H4 (cell line): ENCODE measurements around the gene MS4A7. TPM values are rescaled to one million over a fixed set of nuclear protein-coding genes. Genes with fewer than 3 reads are reported as not detected.
"Not testable (repeated sequence)": the region's sequence is repeated elsewhere in the genome, so short reads cannot be mapped to it uniquely, and the experiment has no call there.

Experiments
- DNase-seq: peaks from one replicate; pipeline ENCODE4 v3.0.0-alpha.2; 2015; ENCODE audit warnings: low spot score
- total RNA-seq: library from RNA; depleted of rRNA; stranded (reverse); fragments of >200 nt; shearing (Covaris generic); gene quantifications from 2 replicates; pipeline ENCODE4 v1.2.3, GENCODE V29; 2014; rRNA removed

Gene MS4A7, protein sequence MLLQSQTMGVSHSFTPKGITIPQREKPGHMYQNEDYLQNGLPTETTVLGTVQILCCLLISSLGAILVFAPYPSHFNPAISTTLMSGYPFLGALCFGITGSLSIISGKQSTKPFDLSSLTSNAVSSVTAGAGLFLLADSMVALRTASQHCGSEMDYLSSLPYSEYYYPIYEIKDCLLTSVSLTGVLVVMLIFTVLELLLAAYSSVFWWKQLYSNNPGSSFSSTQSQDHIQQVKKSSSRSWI
- not detected in 2 replicates for total RNA-seq

DNA sequence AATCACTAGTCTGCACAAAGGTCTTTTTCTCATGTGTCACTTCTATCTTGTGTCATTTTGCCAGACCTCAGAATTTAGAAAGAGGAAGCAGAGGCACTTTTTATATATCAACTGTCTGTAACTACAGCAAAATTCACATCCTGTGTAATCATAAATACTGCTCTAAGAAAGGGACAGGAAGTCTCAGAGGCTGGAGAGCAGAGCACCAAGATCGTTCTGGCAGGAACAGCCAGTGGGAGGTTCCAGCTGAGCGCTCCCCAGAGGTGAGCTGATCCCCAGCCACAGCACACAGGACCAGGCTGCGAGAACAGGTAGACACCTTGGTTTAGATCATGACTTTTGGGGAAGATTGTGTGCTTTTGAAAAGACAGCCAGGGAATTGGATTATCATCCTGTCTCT, at the start of gene MS4A7:
Gene MS4A7, plus strand, starts transcription at position 179 of the 400 bp plus-strand sequence. CDS start 4,610 bp downstream, outside the sequence.
- DNase-seq: no peak

DNA sequence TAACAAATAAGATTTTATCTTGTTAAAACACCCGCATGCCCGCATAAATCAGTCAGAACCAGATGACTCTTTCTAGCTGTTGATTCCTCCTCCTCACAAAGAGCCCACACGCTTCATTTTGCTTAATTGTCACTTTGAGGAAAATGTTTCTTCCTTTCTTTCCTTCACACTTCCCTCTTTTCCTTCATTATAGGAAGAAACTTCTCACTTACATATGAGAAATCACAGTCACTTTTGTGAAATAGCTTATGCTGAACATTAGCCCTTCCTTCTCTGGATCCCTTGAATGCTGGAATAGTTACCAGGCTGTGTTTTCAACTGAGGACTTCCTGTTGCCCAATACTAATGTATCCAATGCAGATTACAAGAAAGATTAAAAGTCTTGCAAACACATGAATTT, 45.5 kb upstream of the MS4A7 start:
- no peak for DNase-seq

DNA sequence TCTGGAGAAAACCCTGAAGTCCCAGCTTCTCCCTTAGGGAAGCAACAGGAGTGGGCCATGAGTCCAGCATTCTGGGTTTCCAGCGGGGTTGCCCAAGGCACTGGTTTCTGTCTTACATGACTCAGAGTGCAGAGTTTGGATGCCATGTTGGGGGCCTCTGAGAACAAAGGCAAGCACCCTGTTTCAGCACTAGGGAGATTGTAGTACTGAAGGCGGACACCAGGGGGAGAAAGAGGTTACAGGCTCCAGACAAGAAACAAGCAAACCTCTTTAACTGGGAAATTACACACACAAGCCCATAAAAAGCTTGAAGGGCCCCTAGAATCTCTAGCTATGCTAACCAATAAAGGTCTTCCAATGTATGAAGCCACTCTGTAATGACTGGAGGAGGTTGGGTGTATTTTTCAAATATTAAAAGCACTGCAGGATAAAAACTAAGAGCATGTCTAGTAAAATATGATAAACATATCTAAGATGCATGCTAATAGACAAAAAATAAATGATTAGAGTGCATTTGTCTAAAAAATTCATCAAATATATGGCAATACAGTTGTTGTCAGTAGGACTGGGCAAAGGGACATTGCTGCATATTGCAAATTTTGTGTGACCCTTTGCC, 44.2 kb upstream of the MS4A7 start:
- peak; percentile 37 for DNase-seq

DNA sequence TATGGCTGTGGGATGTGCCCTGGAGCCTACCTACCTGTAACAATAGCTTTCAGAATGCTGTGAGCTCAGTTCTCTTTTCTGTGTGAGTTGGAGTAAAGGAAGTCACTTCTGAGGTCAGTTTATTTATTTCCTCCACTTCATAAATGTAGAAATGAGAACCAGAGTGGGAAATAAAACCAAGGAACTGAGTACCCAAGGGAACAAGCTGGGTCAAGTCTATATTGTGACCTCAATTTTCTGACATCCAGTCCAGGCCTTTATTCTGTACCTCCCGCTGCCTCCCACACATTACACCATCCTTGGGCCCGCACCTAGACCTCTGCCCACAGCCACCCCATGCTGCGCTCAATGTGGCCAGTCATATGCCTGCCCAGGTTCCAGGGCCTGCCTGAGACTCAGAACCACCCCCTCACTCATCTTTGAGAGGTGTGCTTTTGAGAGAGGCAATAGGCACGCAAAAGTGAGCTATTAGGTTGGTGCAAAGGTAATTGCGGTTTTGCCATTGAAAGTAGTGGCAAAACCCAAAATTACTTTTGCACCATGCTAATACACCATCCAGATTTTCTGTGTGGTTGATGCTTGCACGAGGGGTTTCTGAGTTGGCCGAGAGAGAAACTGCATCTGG, 41.5 kb upstream of the MS4A7 start:
- no peak for DNase-seq

DNA sequence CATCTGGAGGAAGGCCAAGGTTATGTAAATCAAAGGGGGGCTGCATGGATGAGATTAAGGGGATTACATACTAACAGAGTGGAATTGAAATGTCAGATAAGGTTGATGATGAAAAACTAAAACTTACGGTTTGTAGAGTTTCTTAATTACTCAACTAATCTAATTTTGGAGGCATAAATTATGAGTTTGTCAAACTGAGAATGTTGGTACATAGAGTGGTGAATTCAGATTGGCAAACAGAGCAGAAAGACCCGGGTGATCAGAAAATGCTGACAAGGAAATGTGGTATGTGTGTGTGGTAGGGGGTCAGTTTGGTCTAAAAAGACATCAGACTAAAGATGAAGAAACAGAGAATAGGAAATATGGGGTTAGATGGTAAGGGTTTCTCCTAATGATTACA, 40.3 kb upstream of the MS4A7 start:
- no peak for DNase-seq

DNA sequence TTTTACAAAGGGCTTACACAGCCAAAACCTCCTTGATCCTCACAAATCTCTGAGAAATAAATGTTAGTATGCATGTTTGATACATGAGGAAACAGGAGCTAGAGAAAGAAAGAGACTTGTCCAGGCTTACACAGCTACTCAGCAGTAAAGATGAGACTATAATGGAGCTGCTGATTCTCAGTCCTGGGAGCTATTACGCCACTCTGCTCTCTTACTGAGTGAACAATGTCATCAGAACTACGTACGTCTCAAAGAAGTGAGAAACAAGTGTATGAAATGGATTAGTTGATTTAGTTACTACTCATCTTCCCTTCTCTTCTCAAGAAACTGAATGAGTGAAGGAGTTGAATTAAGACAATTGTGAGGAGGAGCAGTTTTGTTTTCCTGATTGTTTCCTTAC, 39.0 kb upstream of the MS4A7 start:
- DNase-seq: no peak

DNA sequence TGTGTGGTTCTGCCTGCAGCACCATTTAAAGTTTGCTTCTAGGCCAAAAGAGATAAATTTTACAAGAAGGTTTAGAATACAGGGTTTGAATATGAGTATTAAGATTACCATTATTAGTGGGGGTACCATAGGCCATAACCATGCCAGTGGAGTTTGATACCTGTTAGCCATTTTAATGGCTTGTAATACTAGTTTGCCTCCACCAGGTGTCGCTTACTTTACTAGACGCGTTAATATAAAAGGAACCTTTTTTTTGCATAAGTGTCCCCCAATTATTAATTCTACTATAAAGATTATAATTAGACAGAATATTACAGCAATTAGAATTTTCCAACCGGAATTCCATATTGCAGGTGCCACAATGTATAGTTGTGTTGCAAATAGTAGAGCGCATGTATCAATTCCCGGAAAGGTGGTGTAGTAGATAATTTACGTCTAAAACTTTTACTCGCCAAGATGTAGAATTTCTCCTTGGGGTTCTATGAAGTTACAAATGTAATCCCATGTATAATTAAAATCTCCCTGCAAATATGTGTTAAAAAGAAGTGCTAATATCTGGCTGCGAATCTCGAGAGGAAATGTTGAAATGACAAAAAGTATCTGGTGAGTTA, 35.1 kb upstream of the MS4A7 start:
- no peak for DNase-seq

DNA sequence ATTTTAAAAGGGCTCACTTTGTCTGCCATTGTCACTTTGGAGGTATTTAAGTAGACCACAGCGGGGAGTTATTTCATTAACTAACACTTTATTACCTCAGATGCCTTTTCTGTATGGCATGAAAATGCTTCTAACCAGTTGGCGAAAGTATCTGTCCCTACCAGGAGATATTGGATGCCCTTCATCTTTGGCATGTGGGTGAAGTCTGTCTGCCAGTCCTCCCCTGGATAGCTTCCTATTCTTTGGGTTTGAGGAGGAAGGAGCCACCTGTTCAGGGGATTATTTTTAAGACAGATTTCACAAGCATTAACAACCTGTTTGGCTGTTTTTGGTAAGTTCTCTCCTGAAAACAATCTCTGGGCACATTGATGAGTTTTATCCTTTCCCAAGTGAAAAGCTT, 34.2 kb upstream of the MS4A7 start:
- DNase-seq: no peak

DNA sequence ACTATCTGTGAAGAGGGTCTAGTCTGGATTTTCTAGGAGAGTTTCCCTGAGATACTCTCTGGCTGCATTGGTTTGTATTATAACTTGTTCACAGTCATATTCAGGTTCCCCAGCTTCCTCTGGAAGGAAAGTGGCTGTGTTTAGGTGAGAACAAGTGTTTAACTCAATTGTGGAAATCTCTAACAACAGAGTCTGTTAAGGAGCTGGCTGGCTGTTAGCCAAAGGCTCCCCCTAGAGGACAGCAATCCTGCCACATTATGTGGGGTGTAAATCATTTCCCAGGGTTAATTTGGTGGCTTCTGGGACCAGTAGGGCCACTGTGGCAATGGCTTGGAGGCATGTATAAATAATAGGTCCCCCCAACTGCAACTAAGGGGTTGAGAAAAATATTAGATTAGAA, 32.8 kb upstream of the MS4A7 start:
- no peak for DNase-seq

DNA sequence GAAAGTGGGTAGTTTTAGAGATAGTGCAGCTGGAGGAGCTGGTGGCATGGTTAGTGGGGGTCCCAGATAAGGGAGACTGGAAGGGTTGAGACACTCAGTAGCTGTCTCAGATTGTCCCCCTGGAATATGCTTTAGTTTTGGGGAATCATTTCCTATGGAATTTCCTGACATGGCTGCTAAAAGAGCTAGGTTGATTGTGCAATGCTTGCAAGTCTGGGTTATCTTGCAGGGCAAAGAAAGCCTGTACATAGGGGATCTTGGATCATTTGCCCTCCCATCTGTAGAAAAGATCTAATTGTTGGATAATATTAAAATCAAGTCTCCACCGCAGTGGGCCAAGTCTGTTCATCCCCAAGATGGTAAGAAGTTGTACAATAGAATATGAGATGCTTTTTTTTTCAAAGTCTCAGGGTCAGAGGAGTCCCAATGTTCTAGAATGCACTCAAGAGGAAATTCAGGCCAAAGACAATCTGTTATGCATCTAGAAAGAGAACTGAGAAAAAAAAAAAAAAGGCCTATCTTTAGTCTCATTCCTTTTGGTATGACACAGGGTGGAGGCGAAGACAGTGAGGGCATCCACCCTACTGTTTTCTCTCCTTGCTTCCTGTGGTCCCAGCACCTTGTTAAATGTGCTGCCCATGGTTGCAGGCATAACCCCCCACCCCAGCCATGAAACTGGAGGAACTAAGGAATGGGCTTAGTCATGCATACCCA, 31.1 kb upstream of the MS4A7 start:
- no peak for DNase-seq

DNA sequence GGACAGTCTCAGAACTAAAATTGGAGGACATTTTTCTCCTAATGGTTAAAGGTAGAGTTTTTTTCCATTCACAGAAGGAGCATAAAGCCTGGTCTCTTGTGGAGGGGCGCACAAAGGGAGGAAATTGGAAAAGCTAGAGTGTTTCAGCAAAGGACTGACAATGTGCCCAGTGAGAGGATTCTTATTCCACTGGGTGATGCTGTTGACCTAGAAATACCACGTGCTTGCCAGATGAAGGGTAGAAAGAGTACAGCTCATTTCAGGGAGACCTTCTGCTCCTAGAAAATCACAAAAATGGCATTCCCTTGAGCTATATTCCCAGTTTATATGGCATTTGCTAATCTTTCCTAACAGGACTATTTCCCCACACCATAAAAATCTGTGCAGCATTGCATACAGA, 30.2 kb upstream of the MS4A7 start:
- DNase-seq: no peak

DNA sequence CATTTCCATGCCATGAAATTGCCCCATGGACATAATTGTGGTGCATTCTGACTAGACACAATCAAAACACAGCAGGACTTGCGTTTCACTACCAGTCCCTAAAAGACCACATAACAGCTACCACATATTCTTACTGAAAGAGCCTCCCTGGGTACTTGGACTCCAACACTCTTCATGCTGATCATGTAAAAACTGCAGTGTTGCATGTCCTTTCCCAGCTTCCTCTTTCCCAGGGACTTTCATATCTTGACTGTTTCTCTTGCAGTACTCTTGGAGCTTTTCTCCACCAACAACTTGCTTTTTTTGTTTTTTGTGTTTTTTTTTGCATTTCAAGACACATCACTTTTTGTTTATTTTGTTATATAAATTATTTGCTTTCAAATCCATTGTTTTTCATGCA, 28.3 kb upstream of the MS4A7 start:
- no peak for DNase-seq

DNA sequence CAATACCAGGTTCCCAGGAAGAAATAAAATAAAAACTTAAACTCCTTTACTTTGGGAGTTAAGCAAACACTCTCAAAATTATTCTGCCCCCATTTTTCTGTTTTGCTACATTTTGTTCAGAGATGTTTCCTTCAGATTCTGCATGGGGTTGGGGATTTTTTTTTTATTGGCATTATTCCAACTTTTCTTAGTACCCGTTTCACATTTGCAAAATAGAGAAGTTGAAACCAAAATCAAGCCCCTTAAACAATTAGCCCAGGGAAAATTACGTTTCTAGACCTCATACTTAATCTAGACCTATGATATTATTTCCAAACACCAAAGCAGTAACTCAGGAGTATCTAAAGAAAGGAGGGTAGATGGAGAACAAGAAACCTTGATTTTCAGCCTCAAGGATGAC, 20.6 kb upstream of the MS4A7 start:
- no peak for DNase-seq

DNA sequence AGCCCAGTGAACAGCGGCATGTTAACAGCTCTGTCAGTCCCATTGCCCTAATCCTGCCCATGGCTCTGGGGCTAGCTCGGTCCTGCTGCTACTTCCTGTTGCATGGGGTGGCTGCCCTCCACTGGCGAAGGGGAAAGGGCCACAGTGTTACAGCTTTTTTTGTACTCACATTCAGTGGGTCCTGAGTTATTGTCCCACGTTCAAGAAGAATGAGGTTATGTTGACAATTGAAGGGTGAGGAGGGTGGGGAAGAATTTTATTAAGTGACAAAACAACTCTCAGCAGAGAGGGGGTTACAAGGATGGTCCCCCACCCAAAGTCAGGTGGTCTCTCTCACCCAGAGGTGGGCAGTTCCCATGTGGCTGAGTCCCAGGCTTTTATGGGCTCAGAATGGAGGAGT, 17.7 kb upstream of the MS4A7 start:
- no peak for DNase-seq

DNA sequence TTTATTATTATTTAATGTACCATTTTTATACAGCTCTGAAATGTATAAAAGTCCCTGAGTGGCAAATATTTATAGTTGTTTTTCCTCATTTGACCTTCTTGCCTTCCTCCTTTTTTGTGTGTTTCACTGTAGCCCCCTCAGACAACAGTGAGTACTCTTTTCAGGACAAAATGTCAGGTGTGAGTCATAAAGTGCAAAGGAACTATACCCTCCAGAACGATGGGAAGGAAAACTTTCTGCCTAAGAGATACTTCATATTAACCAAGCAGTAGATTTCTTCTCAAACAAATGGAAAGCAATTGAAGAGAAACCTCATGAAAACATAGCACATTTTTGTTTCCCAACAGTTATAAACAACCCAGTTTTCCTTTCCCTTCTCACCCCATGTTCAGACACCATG, 16.1 kb upstream of the MS4A7 start:
- DNase-seq: no peak

DNA sequence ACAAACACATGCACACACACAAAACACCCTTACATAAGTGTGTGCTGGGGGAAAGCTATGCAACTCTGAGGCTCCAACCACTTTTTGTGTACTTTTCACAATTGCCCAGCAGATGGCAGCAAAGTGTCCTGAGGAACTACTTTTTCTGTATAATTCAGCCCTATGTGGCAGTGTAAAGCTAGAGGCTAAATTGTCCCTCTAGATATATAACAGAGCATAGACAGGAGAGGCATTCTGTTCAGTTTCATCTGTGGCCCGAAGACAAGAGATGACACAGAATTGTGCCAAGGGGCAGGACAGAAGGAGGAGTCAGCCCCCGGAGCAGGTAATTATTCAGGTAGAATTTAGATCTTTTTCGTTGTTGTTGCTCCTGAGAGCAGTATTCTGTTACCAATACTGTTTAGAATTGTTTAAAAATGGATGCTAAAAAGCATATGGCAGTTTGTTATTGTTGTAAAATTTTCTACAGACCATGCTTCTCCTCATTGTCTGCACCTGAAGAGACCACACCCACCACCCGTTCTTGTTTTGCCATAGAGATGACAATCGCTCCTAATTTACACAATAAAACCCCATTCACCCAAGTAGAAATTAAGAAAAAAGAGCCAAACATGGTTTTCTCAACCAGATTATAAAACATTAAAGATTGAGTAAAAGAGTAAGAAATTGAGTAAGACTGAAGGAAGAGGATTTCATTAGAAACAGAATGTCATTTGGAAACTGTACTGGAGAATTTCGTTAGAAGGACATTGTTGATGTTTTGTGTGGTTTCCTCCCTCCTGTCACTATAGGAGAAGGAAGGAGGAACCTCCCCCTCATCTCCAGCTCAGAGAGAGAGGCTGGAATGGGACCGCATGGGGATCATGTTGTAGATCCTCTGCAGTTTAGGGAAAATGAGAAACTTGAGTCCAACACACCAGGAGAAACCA, 14.5 kb upstream of the MS4A7 start:
- peak; percentile 49 for DNase-seq

DNA sequence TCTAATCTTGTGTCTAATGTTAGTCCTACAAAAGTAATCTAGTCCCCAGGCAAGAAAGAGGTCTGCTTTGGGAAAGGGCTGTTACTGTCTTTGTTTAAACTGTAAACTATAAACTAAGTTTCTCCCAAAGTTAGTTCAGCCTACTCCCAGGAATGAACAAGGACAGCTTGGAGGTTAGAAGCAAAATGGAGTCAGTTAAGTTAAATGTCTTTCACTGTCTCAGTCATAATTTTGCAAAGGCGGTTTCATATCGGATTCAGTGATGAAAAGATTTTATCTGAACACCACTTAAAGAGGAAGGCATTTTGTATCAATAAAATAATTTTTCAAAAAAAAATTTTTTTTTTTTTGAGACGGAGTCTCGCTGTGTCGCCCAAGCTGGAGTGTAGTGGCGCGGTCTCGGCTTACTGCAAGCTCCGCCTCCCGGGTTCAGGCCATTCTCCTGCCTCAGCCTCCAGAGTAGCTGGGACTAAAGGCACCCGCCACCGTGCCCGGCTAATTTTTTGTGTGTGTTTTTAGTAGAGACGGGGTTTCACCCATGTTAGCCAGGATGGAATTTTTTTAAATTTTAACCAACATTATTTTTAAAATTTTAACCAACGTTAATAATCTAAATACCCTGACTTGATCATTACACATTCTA, 11.9 kb upstream of the MS4A7 start:
- DNase-seq: not testable (repeated sequence)

DNA sequence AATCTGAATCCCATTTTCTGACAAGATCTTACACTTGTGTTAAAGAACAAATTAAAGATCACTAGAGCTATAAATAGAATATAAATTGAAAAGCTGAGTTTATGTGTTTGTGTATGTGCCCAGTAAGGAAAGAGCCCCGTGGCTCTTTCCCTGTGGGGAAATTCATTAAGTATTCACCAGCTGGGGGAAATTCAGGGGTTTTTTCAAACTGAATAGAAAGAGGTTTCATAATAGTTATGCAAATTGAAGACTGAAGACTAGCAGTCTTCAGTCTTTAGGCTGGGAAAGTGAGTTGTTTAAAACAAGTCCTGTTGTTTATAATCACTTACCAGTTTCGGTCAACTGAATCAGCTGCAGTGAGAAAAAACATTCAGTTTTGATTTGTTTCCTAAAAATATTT, 11.3 kb upstream of the MS4A7 start:
- no peak for DNase-seq

DNA sequence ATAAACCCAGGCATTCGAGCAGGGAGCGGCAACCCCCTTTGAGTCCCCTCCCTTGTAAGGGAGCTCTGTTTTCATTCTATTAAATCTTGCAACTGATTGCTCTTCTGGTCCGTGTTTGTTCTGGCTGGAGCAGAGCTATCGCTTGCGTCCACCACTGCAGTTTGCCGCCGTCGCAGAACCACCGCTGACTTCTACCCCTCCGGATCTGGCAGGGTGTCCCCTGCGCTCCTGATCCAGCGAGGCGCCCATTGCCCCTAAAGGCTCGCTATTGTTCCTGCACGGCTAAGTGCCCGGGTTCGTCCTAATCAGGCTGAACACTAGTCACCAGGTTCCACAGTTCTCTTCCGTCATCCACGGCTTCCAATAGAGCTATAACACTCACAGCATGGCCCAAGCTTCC, 10.4 kb upstream of the MS4A7 start:
- DNase-seq: no peak

DNA sequence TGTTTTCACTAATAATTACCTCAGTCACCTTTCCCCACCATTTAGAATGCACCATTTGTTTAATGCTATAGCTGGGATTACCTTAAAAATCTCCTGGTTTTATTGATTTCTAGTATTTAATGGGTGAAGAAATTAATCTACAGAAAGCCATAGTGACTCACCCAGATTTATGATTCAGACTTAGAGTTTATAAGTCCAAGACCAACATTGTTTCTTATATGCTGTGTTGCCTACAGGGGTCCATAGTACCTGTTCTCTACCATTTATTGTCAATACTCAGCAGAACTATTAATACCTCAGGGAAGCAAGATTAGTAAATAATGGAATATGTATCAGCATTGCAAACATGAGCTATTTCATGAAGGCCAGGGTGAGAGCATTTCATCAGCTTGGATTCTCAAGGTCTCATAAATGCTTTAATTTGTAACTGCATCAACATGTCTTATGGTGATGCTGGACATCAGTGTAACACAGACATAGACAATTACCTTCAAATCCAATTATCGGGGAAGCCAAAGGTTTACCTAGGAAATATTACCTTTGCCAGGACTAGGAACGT, 8.0 kb upstream of the MS4A7 start:
- DNase-seq: no peak
